Sigmoid colon (tissue), 7 donors: Measurements from ENCODE around the gene PRTG. TPM values are rescaled to one million over a fixed set of nuclear protein-coding genes. Genes with fewer than 3 reads are reported as not detected.

ENCODE experiments used
- DNase-seq: peaks from one replicate; pipeline ENCODE4 v3.0.0-alpha.2; 2019
- H3K27ac ChIP-seq, 4 donors: fragments of 200-600 bp; sonication (generic); one replicate each; pipeline ENCODE4 v1.5.1; 2016 to 2019; ENCODE audit warnings: mild to moderate bottlenecking in 1 of 4
- H3K27me3 ChIP-seq, 3 donors: fragments of 200-600 bp; sonication (generic); one replicate each; pipeline ENCODE4 v1.5.1; 2019; ENCODE audit warnings: mild to moderate bottlenecking in 1 of 3
- H3K36me3 ChIP-seq, 4 donors: fragments of 200-600 bp; sonication (generic); one replicate each; pipeline ENCODE4 v1.5.1; 2016 to 2019
- H3K4me1 ChIP-seq, 4 donors: fragments of 200-600 bp; sonication (generic); one replicate each; pipeline ENCODE4 v1.5.1; 2017 to 2019
- H3K4me3 ChIP-seq, 4 donors: fragments of 200-600 bp; sonication (generic); one replicate each; pipeline ENCODE4 v1.5.1; 2017 to 2019; ENCODE audit warnings: mild to moderate bottlenecking in 2 of 4, moderate library complexity in 1 of 4
- H3K9me3 ChIP-seq, 4 donors: fragments of 200-600 bp in 3 of 4; sonication (generic) in 3 of 4; one replicate each; pipeline versions ENCODE4 v1.5.1 to v1.6.1; 2013 to 2019
- CTCF ChIP-seq, 4 experiments: fragments of 450-650 bp in 3 of 4; fragments of 200-600 bp in 1 of 4; IDR thresholded peaks; one replicate each; pipeline ENCODE4 v1.5.1; 2016 to 2019; ENCODE audit warnings: antibody characterized with exemption in 4 of 4, mild to moderate bottlenecking in 3 of 4, moderate library complexity in 2 of 4
- EP300 ChIP-seq, 4 donors: sonication (generic); formaldehyde crosslinking; IDR thresholded peaks; one replicate each; pipeline ENCODE4 v1.6.1; 2017; ENCODE audit warnings: antibody characterized with exemption in 4 of 4
- POLR2A ChIP-seq, 2 donors: fragments of 450-650 bp; IDR thresholded peaks; one replicate each; pipeline ENCODE4 v1.6.1; 2016; ENCODE audit warnings: antibody characterized with exemption in 2 of 2, mild to moderate bottlenecking in 2 of 2, moderate library complexity in 2 of 2
- POLR2AphosphoS5 ChIP-seq, 4 donors: sonication (generic); formaldehyde crosslinking; IDR thresholded peaks; one replicate each; pipeline ENCODE4 v1.6.1; 2017; ENCODE audit warnings: antibody characterized with exemption in 4 of 4
- WGBS, 2 donors: extraction: QIAGEN DNeasy Blood & Tissue Kit; methylation state at CpG; one replicate each; pipeline ENCODE4 v1.1.7; 2013; 5-methylcytosine and 5-hydroxymethylcytosine counted together
- intact Hi-C: fragments of 100-400 bp; cut with DNase I; formaldehyde crosslinking; loops from one replicate; pipeline ENCODE4 v1.15.1; 2023
- polyA plus RNA-seq, 3 donors: library from polyadenylated mRNA; stranded (reverse); fragments of 200-250 nt; gene quantifications; one replicate each; pipeline ENCODE4 v1.2.3, GENCODE V29; 2013
- total RNA-seq, 4 donors: library from RNA; depleted of rRNA; stranded (reverse); fragments of >200 nt; gene quantifications; one replicate each; pipeline ENCODE4 v1.1.0, GENCODE V29; 2016
- donor health status: healthy with polysubstance abuse.
- donor health status: Bipolar disorder and iron deficiency.
- donor health status: healthy.

The PRTG gene
- total and polyA plus RNA-seq, 7 donors: 0.42 to 5.3 (median 2.1) TPM; not detected in 2

DNA sequence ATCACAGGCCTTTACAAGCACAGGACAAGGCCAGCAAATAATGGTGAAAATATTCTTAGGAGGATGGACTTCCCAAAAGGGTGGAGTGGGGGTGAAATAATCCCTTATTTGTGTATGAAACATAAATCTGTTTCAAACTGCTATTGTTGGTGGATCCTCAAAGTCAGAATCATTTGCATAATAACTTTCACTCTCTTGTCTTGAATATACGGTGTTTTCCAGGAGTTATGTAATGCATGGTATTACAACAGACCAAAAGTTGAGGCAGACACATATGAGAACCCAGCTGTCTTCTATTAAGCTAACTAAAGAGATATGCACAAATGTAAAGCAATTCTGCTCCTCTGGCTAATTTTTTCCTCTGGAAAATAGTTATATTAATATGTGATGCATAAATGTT is 57.7 kb downstream of the PRTG start:
- Histone ChIP-seq H3K4me3 (no peak overlapping the region), H3K9me3 (no peaks in the 10 kb centered on the region), H3K4me1 (no peaks in the 10 kb centered on the region), H3K36me3 (no peaks in the 10 kb centered on the region), H3K27ac (no peak overlapping the region), H3K27me3 (no peaks in the 10 kb centered on the region)
- WGBS, 2 donors: 50 to 60% methylated on average over 1 of the region's 1 CpG
- intact Hi-C loops: no loop called here
- no peak for TF ChIP-seq EP300 (IDR thresholded peaks at IDR 0.05)
- no peak for TF ChIP-seq POLR2A (IDR thresholded peaks at IDR 0.05)
- TF ChIP-seq CTCF (IDR thresholded peaks at IDR 0.05): no peak
- TF ChIP-seq POLR2AphosphoS5 (IDR thresholded peaks at IDR 0.05): no peak
- no peak for DNase-seq

GRCh38 chr15:55683376-55683775 is 59.6 kb downstream of the PRTG start:
- H3K36me3 ChIP-seq: no peaks in the 10 kb centered on the region
- no peak overlapping the region for H3K27ac ChIP-seq
- H3K27me3 ChIP-seq: no peaks in the 10 kb centered on the region
- H3K4me3 ChIP-seq: no peak overlapping the region
- intact Hi-C loops: no loop called here
- no peak for DNase-seq
- H3K9me3 ChIP-seq: no peaks in the 10 kb centered on the region
- no peaks in the 10 kb centered on the region for H3K4me1 ChIP-seq
- TF ChIP-seq POLR2A (IDR thresholded peaks at IDR 0.05) (no peak), POLR2AphosphoS5 (IDR thresholded peaks at IDR 0.05) (no peak), EP300 (IDR thresholded peaks at IDR 0.05) (no peak), CTCF (IDR thresholded peaks at IDR 0.05) (no peak)

DNA sequence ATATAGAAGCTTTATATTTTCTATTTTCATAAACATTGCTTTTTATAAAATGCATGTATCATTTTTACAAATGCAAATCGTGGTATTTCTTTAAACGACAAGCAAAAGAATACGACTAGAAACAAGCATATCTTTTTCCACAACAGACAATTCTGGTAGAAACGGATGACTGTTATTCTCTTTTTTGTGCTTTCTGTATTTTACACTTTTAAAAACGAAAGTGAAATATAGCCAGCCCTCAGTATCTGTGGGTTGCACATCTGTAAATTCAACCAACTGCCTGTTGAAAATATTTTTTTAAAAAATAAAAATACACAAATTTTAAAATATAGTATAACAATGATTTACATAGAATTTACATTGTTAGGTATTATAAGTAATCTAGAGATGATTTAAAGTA is 61.3 kb downstream of the PRTG start:
- TF ChIP-seq POLR2A (IDR thresholded peaks at IDR 0.05) (no peak), POLR2AphosphoS5 (IDR thresholded peaks at IDR 0.05) (no peak), EP300 (IDR thresholded peaks at IDR 0.05) (no peak), CTCF (IDR thresholded peaks at IDR 0.05) (no peak)
- H3K27ac ChIP-seq: no peak overlapping the region
- no peaks in the 10 kb centered on the region for H3K9me3 ChIP-seq
- no peaks in the 10 kb centered on the region for H3K4me1 ChIP-seq
- DNase-seq: no peak
- intact Hi-C loops: no loop called here
- H3K4me3 ChIP-seq: no peak overlapping the region
- no peaks in the 10 kb centered on the region for H3K27me3 ChIP-seq
- H3K36me3 ChIP-seq: no peaks in the 10 kb centered on the region
- 52 to 79% methylated on average over 5 of the region's 5 CpGs for WGBS, 2 donors

DNA sequence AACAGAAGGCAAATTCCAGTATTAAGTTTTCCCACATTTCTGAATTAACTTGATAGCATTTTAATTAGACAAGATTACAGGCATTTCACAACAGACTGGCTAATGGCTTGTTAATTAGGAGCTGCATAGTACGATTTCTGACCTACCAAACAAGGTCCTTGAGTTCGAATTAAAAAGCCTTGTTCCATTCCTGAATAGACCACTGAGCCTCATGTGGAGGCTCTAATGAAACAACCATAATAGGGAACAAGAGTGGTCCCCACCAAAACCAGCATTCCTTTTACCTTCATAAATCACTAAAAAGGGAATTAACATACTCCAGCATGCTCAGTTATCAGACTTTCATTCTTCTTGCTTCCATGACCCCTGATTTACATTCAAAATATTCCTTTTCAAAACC is 66.4 kb downstream of the PRTG start:
- Histone ChIP-seq H3K27ac (no peak overlapping the region), H3K4me1 (no peaks in the 10 kb centered on the region), H3K9me3 (no peaks in the 10 kb centered on the region), H3K27me3 (no peaks in the 10 kb centered on the region), H3K4me3 (no peak overlapping the region), H3K36me3 (no peaks in the 10 kb centered on the region)
- TF ChIP-seq EP300 (IDR thresholded peaks at IDR 0.05) (no peak), POLR2AphosphoS5 (IDR thresholded peaks at IDR 0.05) (no peak), POLR2A (IDR thresholded peaks at IDR 0.05) (no peak)
- DNase-seq: no peak
- 89 to 90% methylated on average over 2 of the region's 2 CpGs for WGBS, 2 donors
- intact Hi-C loops: no loop called here

- no peaks in the 10 kb centered on the region for H3K36me3 ChIP-seq
Measured at GRCh38 chr15:55673287-55673686, 69.7 kb downstream of the PRTG start.

More at GRCh38 chr15:55673287-55673686, 69.7 kb downstream of the PRTG start:
- intact Hi-C loops: no loop called here
- no peak for TF ChIP-seq POLR2A (IDR thresholded peaks at IDR 0.05)
- no peak for TF ChIP-seq CTCF (IDR thresholded peaks at IDR 0.05)
- TF ChIP-seq POLR2AphosphoS5 (IDR thresholded peaks at IDR 0.05): no peak
- no peak for TF ChIP-seq EP300 (IDR thresholded peaks at IDR 0.05)
- Histone ChIP-seq H3K4me3 (no peak overlapping the region), H3K4me1 (no peaks in the 10 kb centered on the region), H3K27ac (no peak overlapping the region), H3K27me3 (no peaks in the 10 kb centered on the region), H3K9me3 (no peaks in the 10 kb centered on the region)
- 96% methylated on average over 10 of the region's 10 CpGs for WGBS, 2 donors
- no peak for DNase-seq
